AG04450 (cell line): ENCODE results near the gene TBC1D14. TPM values are rescaled to one million over a fixed set of nuclear protein-coding genes. Genes with fewer than 3 reads are reported as not detected.

Source experiments
- CTCF ChIA-PET: fragments of 300-600, 350-600 bp; formaldehyde crosslinking; extraction: SDS; loops from one replicate; lab custom pipeline; 2022; ENCODE audit warnings: antibody characterized with exemption, inconsistent platforms; lab: Charles Lee
- POLR2A ChIA-PET: fragments of 350-600 bp; formaldehyde crosslinking; extraction: SDS; loops from one replicate; lab custom pipeline; 2021; ENCODE audit warnings: antibody characterized with exemption, inconsistent platforms; lab: Yijun Ruan, JAX
- DNase-seq: peaks from one replicate; pipeline ENCODE4 v3.0.0-alpha.2; 2011; ENCODE audit warnings: low read depth, low spot score
- H3K27ac ChIP-seq: one replicate; pipeline ENCODE4 v1.5.1; 2012; ENCODE audit warnings: low read depth, low read length, control low read depth
- H3K27me3 ChIP-seq: one replicate; pipeline ENCODE4 v1.6.0; 2012; ENCODE audit warnings: low read length; ENCODE audit not compliant: control insufficient read depth, insufficient read depth
- H3K4me3 ChIP-seq: 2 replicates; pipeline ENCODE4 v1.5.1; 2011; ENCODE audit warnings: mild to moderate bottlenecking, low read depth, low read length, control low read depth
- H3K9me3 ChIP-seq: 2 replicates; pipeline ENCODE4 v1.5.1; 2012; ENCODE audit warnings: low read length; ENCODE audit not compliant: control insufficient read depth, insufficient read depth
- polyA plus RNA-seq: library from polyadenylated mRNA; depleted of rRNA; stranded (reverse); fragments of >200 nt; gene quantifications from 2 replicates; pipeline ENCODE4 v1.2.3, GENCODE V29; 2011
- TF ChIP-seq, protein P1 (sequence below): IDR thresholded peaks from 2 replicates; pipeline ENCODE4 v1.5.1; 2011; ENCODE audit warnings: low read depth, low read length, control low read depth, inconsistent platforms

TBC1D14 gene
- polyA plus RNA-seq, 1 experiment: 46.3 TPM

- POLR2A ChIA-PET: interaction anchor here (2.1 kb wide), 1 partner anchor 10 kb away, joined by 6 read pairs; the partner anchor contains the start of gene TADA2B
- no peaks in the 10 kb centered on the region for H3K27me3 ChIP-seq
- H3K27ac ChIP-seq: no peak overlapping the region
- DNase-seq: no peak
- H3K4me3 ChIP-seq: no peak overlapping the region
- TF ChIP-seq, protein P1, sequence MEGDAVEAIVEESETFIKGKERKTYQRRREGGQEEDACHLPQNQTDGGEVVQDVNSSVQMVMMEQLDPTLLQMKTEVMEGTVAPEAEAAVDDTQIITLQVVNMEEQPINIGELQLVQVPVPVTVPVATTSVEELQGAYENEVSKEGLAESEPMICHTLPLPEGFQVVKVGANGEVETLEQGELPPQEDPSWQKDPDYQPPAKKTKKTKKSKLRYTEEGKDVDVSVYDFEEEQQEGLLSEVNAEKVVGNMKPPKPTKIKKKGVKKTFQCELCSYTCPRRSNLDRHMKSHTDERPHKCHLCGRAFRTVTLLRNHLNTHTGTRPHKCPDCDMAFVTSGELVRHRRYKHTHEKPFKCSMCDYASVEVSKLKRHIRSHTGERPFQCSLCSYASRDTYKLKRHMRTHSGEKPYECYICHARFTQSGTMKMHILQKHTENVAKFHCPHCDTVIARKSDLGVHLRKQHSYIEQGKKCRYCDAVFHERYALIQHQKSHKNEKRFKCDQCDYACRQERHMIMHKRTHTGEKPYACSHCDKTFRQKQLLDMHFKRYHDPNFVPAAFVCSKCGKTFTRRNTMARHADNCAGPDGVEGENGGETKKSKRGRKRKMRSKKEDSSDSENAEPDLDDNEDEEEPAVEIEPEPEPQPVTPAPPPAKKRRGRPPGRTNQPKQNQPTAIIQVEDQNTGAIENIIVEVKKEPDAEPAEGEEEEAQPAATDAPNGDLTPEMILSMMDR: no peak
- CTCF ChIA-PET: interaction anchor here (1.7 to 2.0 kb wide), 2 partner anchors 11 to 17 kb away, joined by 7 to 9 read pairs; partner anchors contain the start of gene TADA2B
- H3K9me3 ChIP-seq: peaks cover 14% of the 10 kb centered on the region
Measured at GRCh38 chr4:7054106-7054880, 144.7 kb downstream of the TBC1D14 start.

GRCh38 chr4:7055111-7055989 is 145.7 kb downstream of the TBC1D14 start:
- Histone ChIP-seq H3K4me3 (no peak overlapping the region), H3K9me3 (peaks cover 14% of the 10 kb centered on the region), H3K27me3 (no peaks in the 10 kb centered on the region), H3K27ac (peak overlapping the region; percentile 3)
- DNase-seq: no peak
- TF ChIP-seq, protein P1: no peak
- POLR2A ChIA-PET: interaction anchor here (2.1 kb wide), 1 partner anchor 11 kb away, joined by 6 read pairs; the partner anchor contains the start of gene TADA2B
- CTCF ChIA-PET: interaction anchor here (1.7 to 2.0 kb wide), 2 partner anchors 13 to 16 kb away, joined by 7 to 9 read pairs; partner anchors contain the start of gene TADA2B

GRCh38 chr4:7055990-7056325 is 146.3 kb downstream of the TBC1D14 start:
- Histone ChIP-seq H3K27ac (no peak overlapping the region), H3K9me3 (peaks cover 14% of the 10 kb centered on the region), H3K4me3 (no peak overlapping the region), H3K27me3 (no peaks in the 10 kb centered on the region)
- TF ChIP-seq, protein P1: no peak
- CTCF ChIA-PET: interaction anchor here (1.2 to 2.3 kb wide), 4 partner anchors 13 to 82 kb away, joined by 6 to 10 read pairs (median 8); partner anchors contain the start of gene TADA2B
- POLR2A ChIA-PET: no interaction called here
- no peak for DNase-seq

DNA sequence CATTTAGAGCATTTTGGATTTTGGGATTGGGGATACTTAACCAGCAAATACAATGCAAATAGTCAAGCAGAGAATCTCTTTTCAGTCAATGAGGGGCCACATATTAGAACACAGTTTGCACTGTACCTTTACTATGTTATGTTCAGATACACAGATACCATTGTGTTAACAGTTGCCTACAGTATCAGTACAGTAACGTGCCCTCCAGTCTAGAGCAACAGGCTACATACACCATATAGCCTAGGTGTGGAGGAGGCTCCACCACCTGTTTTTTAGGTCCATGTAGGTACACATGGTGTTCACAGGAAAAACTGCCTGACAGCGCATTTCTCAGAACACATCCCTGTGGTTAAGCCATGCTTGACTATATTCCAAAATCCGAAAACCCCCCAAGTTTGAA is 149.2 kb downstream of the TBC1D14 start:
- ChIA-PET CTCF (interaction anchor here (0.6 to 1.4 kb wide), 4 partner anchors 16 to 85 kb away, joined by 3 to 6 read pairs (median 4); a partner anchor contains a TSS), POLR2A (no interaction called here)
- Histone ChIP-seq H3K4me3 (no peak overlapping the region), H3K9me3 (peaks cover 9% of the 10 kb centered on the region), H3K27ac (no peak overlapping the region), H3K27me3 (no peaks in the 10 kb centered on the region)
- TF ChIP-seq, protein P1: no peak
- DNase-seq: no peak
